ENCODE data around the gene TMEM72.

Gene TMEM72

GRCh38 chr10:44958196-44958897, 47.2 kb downstream of the TMEM72 start:
- no peak for TF ChIP-seq CTCF (IDR thresholded peaks at IDR 0.05; ENCODE audit: low read depth, low read length)
- DNase-seq (ENCODE audit: extremely low read depth, low read depth) = no peak

GRCh38 chr10:44958898-44959246, 47.7 kb downstream of the TMEM72 start:
- TF ChIP-seq CTCF (IDR thresholded peaks at IDR 0.05; ENCODE audit: low read depth, low read length) = no peak
- DNase-seq (ENCODE audit: extremely low read depth, low read depth) = no peak

DNA sequence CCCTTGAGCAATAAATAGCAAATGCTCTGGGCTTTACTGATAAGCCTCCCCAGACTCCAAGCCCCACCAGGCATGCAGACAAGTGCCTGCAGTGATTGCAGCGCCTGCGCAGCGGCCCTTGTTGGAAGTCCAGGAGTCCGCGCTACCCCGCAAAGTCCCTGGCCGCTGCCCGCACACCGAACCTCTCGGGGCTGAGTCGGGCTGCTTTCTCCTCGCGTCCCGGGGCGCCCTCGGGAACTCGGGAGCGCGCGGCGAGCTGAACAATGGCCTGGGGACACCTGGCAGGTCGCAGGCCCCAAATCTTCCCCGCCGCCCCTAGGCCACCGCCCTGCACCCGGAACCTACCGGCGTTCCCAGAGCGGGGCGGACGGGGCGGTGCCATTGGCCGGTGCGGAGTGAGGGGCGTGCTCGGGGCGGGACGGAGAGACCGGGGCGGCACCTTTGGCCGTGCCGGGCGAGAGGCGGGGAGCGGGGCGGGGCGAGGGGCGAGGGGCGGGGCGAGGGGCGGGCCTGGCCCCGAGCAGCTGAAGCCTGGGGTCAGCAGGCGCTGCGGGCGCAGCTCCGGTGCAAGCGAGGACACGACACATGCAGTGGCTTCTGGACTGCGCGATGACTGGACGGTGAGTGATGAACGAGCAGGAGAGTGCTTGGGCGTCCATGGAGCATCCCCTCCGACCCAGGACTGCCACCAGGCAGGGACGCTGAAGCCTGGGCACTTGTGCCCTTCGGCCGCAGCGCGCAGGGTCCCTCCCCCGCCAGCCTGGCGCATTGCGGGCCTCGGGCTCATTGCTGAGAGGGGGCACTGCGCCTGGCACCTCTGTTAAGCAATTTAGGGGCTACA, 48.3 kb downstream of the TMEM72 start, which contains the start of gene RASSF4:
Gene RASSF4 (plus strand): TSS at position 556 of the 841 bp plus-strand sequence. CDS start 10,401 bp downstream, outside the sequence.
- DNase-seq (ENCODE audit: extremely low read depth, low read depth) = no peak
- no peak for TF ChIP-seq CTCF (IDR thresholded peaks at IDR 0.05; ENCODE audit: low read depth, low read length)

GRCh38 chr10:44960088-44960460, 48.9 kb downstream of the TMEM72 start:
- no peak for DNase-seq (ENCODE audit: extremely low read depth, low read depth)
- no peak for TF ChIP-seq CTCF (IDR thresholded peaks at IDR 0.05; ENCODE audit: low read depth, low read length)

- TF ChIP-seq CTCF (IDR thresholded peaks at IDR 0.05; ENCODE audit: low read depth, low read length) = no peak
- no peak for DNase-seq (ENCODE audit: extremely low read depth, low read depth)
These were observed 49.5 kb downstream of the TMEM72 start for GRCh38 chr10:44960482-44961229.

DNA sequence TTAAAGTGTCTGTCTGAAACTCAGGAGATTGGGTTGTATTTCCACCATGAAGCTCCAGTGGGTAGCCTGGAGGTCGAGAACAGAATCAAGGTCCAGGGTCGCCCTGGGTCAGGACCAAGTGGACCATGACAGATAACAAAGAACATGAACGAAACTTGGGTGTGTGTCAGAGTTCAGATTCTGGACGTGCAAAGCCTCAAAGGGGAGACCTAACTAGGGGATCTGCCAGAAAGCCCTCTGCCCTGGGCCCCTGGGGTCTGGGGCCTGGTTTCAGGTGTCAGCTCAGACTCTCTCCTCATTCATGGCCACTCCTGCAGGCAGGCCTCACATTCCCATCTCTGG, 50.1 kb downstream of the TMEM72 start:
- TF ChIP-seq CTCF (IDR thresholded peaks at IDR 0.05; ENCODE audit: low read depth, low read length) = no peak
- DNase-seq (ENCODE audit: extremely low read depth, low read depth) = no peak

All from AG09319 (cell line).